MM.1S (cell line): ENCODE results near the gene SNRPA1.
A peak's percentile ranks its signal among the peaks of the same experiment; 100 is the strongest.

Experiments used
- DNase-seq: peaks from one replicate; pipeline ENCODE4 v3.0.0-alpha.2; 2015
- H2AFZ ChIP-seq: fragments of 300-600 bp; sonication (generic); 2 replicates; pipeline ENCODE4 v1.6.0; 2016; ENCODE audit warnings: antibody characterized with exemption, low read length
- H3F3A ChIP-seq: fragments of 300-600 bp; sonication (generic); 2 replicates; pipeline ENCODE4 v1.6.1; 2016; ENCODE audit warnings: mild to moderate bottlenecking, antibody characterized with exemption, low read length, moderate library complexity, mixed read lengths; ENCODE audit not compliant: insufficient read depth
- H3K27ac ChIP-seq: fragments of 300-600 bp; sonication (generic); 2 replicates; pipeline ENCODE4 v1.5.1; 2016; ENCODE audit warnings: mild to moderate bottlenecking, low read length
- H3K27me3 ChIP-seq: fragments of 300-600 bp; sonication (generic); replicated peaks from 2 replicates; pipeline ENCODE4 v1.6.0; 2016; ENCODE audit warnings: low read length; ENCODE audit not compliant: insufficient read depth
- H3K36me3 ChIP-seq: fragments of 300-600 bp; sonication (generic); replicated peaks from 2 replicates; pipeline ENCODE4 v1.6.1; 2016; ENCODE audit warnings: mild to moderate bottlenecking, low read length, mixed read lengths; ENCODE audit not compliant: insufficient read depth
- H3K4me1 ChIP-seq: fragments of 300-600 bp; sonication (generic); 2 replicates; pipeline ENCODE4 v1.6.1; 2016; ENCODE audit warnings: low read length, mixed read lengths
- H3K4me2 ChIP-seq: fragments of 300-600 bp; sonication (generic); 2 replicates; pipeline ENCODE4 v1.6.0; 2016; ENCODE audit warnings: low read depth, low read length
- H3K4me3 ChIP-seq: fragments of 300-600 bp; sonication (generic); 2 replicates; pipeline ENCODE4 v1.5.1; 2016; ENCODE audit warnings: low read length, mixed read lengths
- H3K79me2 ChIP-seq: fragments of 300-600 bp; sonication (generic); 2 replicates; pipeline ENCODE4 v1.6.1; 2016; ENCODE audit warnings: mixed run types, low read length, mixed read lengths
- H3K9ac ChIP-seq: fragments of 300-600 bp; sonication (generic); 2 replicates; pipeline ENCODE4 v1.6.1; 2016; ENCODE audit warnings: low read length, mixed read lengths
- H3K9me2 ChIP-seq: fragments of 300-600 bp; sonication (generic); replicated peaks from 2 replicates; pipeline ENCODE4 v1.6.1; 2016; ENCODE audit warnings: mild to moderate bottlenecking, low read length, mixed read lengths; ENCODE audit not compliant: insufficient read depth
- H3K9me3 ChIP-seq: fragments of 300-600 bp; sonication (generic); replicated peaks from 2 replicates; pipeline ENCODE4 v1.6.1; 2016; ENCODE audit warnings: mild to moderate bottlenecking, low read length, mixed read lengths; ENCODE audit not compliant: insufficient read depth
- H4K20me1 ChIP-seq: fragments of 300-600 bp; sonication (generic); 2 replicates; pipeline ENCODE4 v1.6.1; 2016; ENCODE audit warnings: mild to moderate bottlenecking, low read length, moderate library complexity, mixed read lengths; ENCODE audit not compliant: insufficient read depth
- CTCF ChIP-seq: fragments of 300-600 bp; sonication (generic); IDR thresholded peaks from 2 replicates; pipeline ENCODE4 v1.5.1; 2016; ENCODE audit warnings: antibody characterized with exemption, low read length, mixed read lengths
- EZH2 ChIP-seq: fragments of 300-600 bp; sonication (generic); optimal IDR thresholded peaks from 2 replicates; pipeline ENCODE3; 2017; ENCODE audit warnings: low read depth, mild to moderate bottlenecking, antibody characterized with exemption, low read length, mixed read lengths
- EZH2phosphoT487 ChIP-seq: fragments of 300-600 bp; sonication (generic); IDR thresholded peaks from 2 replicates; pipeline ENCODE4 v1.6.1; 2018; ENCODE audit warnings: antibody characterized with exemption, low read length

SNRPA1 gene

DNA sequence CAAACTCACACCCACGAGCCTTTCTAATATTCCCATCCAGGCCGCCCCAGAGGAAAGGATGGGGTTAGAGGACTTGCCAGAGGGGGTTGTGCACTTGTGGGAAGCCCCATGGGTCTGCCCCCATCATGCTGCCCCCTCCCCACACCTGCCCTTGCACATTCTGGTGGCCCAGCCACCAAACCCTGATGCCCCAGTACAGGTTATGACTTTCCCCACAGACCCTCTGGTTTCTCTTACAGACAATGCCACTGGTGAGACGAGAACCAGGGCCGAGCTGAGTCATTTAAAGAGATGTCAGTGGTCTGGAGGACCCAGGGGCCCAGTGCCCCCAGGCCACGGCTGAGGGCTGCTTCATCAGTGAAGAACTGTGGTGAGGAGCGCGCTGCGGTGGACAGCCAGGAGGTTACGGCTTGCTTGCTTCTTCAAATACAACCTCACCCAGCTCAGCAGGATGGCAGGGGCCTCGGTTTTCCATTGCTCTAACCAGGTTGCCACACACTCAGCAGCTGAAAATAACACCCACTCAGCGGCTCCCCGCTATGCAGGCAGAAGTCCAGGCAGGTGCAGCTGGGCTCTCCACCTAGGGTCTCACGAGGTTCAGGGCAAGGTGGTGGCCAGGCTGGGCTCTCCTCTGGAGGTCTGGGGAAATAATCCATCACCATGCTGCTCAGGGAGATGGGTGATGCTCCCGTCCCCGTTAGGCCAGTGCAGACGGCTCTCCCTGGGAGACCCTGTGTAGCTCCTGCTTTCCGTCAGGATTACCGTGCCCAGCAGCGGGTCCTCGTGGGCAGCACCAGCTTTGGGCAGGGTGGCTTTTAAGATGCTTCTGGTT lies 13.8 kb upstream of the SNRPA1 start:
- no peak overlapping the region for H3K4me3 ChIP-seq
- no peaks in the 10 kb centered on the region for H3K36me3 ChIP-seq
- no peak overlapping the region for H2AFZ ChIP-seq
- H3K9me3 ChIP-seq, result no peaks in the 10 kb centered on the region
- no peaks in the 10 kb centered on the region for H3K79me2 ChIP-seq
- TF ChIP-seq EZH2 (no peak), CTCF (no peak)
- no peaks in the 10 kb centered on the region for H3K4me1 ChIP-seq
- H3F3A ChIP-seq, result no peaks in the 10 kb centered on the region
- no peak overlapping the region for H3K4me2 ChIP-seq
- no peaks in the 10 kb centered on the region for H3K27me3 ChIP-seq
- no peak for DNase-seq
- H3K27ac ChIP-seq, result no peak overlapping the region
- H3K9ac ChIP-seq, result no peak overlapping the region
- H3K9me2 ChIP-seq, result no peaks in the 10 kb centered on the region
- H4K20me1 ChIP-seq, result no peaks in the 10 kb centered on the region

- H3K79me2 ChIP-seq, result no peaks in the 10 kb centered on the region
- no peaks in the 10 kb centered on the region for H3K9me3 ChIP-seq
- no peak overlapping the region for H3K4me2 ChIP-seq
- no peak overlapping the region for H3K4me3 ChIP-seq
- H2AFZ ChIP-seq, result no peak overlapping the region
- H3K27me3 ChIP-seq, result no peaks in the 10 kb centered on the region
- H3K27ac ChIP-seq, result no peak overlapping the region
- no peaks in the 10 kb centered on the region for H3K4me1 ChIP-seq
- H4K20me1 ChIP-seq, result no peaks in the 10 kb centered on the region
- H3K9me2 ChIP-seq, result no peaks in the 10 kb centered on the region
- H3F3A ChIP-seq, result no peaks in the 10 kb centered on the region
- no peak for DNase-seq
- H3K9ac ChIP-seq, result no peak overlapping the region
- TF ChIP-seq EZH2phosphoT487, result no peak
- no peak for TF ChIP-seq CTCF
- no peak for TF ChIP-seq EZH2
- H3K36me3 ChIP-seq, result no peaks in the 10 kb centered on the region
Measured at GRCh38 chr15:101307897-101308603, 13.0 kb upstream of the SNRPA1 start.

DNA sequence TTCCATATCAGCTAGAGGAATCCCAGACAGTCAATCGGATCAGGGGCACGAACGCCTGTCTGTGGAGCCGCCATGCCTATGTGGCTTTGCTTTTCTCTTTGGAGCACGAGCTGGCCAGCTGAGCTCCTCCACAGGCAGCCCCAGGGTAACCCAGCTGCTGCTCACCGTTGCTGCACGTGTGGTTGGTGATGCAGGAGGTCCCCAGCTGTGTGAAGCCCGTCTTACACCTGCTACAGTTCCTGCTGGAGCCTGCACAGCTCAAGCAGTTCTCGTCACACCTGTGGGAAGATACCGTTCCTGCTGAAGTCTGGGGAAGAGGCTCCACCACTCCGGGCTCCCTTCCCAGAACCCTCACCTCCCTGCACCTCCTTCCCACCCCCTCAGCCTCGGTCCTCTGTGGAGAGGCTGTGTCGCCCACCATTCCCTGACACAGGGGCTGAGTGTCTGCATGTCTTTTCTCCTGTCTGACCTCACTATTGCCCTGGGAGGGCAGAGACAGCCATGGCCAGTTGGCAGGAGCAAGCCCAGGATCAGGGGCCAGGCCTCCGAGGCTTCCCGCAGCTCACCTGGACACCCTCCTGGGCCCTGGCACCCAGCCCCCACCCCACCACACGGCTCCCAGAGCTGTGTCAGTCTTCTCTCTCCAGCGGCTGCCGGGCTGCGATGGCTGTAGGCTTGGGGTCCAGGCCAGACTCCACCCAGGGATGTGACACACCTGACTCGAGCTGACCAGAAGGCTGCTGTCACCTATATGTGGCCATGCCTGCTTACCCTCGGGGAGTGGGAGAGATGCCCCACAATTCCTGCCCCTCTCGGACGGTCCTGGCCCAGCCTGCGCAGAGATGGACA lies 12.2 kb upstream of the SNRPA1 start:
- Histone ChIP-seq H3K9ac (no peak overlapping the region), H3K9me2 (no peaks in the 10 kb centered on the region), H3K4me3 (no peak overlapping the region), H4K20me1 (no peaks in the 10 kb centered on the region), H3K4me2 (no peak overlapping the region), H3F3A (no peaks in the 10 kb centered on the region), H3K27me3 (no peaks in the 10 kb centered on the region), H3K4me1 (no peaks in the 10 kb centered on the region), H3K36me3 (no peaks in the 10 kb centered on the region), H3K9me3 (no peaks in the 10 kb centered on the region), H3K79me2 (no peaks in the 10 kb centered on the region), H2AFZ (no peak overlapping the region), H3K27ac (no peak overlapping the region)
- no peak for TF ChIP-seq EZH2phosphoT487
- TF ChIP-seq EZH2, result no peak
- no peak for TF ChIP-seq CTCF
- peak; percentile 45 for DNase-seq
